Calu3 (cell line): ENCODE measurements around the gene BCORL1. TPM values are rescaled to one million over a fixed set of nuclear protein-coding genes. Genes with fewer than 3 reads are reported as not detected.

ENCODE experiments used
- BruUV-seq: library from RNA; stranded (reverse); fragments of 400-500 nt; replicated peaks from 2 replicates; lab custom pipeline; 2021; lab: Mats Ljungman, UMichigan
- CTCF ChIA-PET: fragments of 300-600 bp; sonication (Branson Sonifier 250); formaldehyde crosslinking; loops from one replicate; lab custom pipeline; 2022; ENCODE audit warnings: antibody characterized with exemption; lab: Charles Lee
- DNase-seq: peaks from one replicate; pipeline ENCODE4 v3.0.0; 2022
- H3K27ac Mint-ChIP-seq: one replicate; pipeline ENCODE4 v1.8.0; 2022; ENCODE audit warnings: mixed read lengths; ENCODE audit not compliant: unreplicated experiment
- H3K27me3 Mint-ChIP-seq: one replicate; pipeline ENCODE4 v1.8.0; 2022; ENCODE audit warnings: mixed read lengths; ENCODE audit not compliant: unreplicated experiment
- H3K36me3 Mint-ChIP-seq: one replicate; pipeline ENCODE4 v1.8.0; 2022; ENCODE audit warnings: mild to moderate bottlenecking, moderate library complexity, mixed read lengths; ENCODE audit not compliant: insufficient read depth, unreplicated experiment
- H3K4me1 Mint-ChIP-seq: one replicate; pipeline ENCODE4 v1.8.0; 2022; ENCODE audit warnings: mild to moderate bottlenecking, low read depth, mixed read lengths; ENCODE audit not compliant: unreplicated experiment
- H3K4me3 Mint-ChIP-seq: one replicate; pipeline ENCODE4 v1.8.0; 2022; ENCODE audit warnings: mild to moderate bottlenecking, low read depth, moderate library complexity, mixed read lengths; ENCODE audit not compliant: unreplicated experiment
- H3K9me3 Mint-ChIP-seq: one replicate; pipeline ENCODE4 v1.8.0; 2022; ENCODE audit warnings: low read depth, mixed read lengths; ENCODE audit not compliant: unreplicated experiment
- CTCF ChIP-seq: fragments of 200-600 bp; IDR thresholded peaks from one replicate; pipeline ENCODE4 v1.8.0; 2022; ENCODE audit warnings: antibody characterized with exemption; ENCODE audit not compliant: unreplicated experiment
- intact Hi-C: fragments of 100-400 bp; cut with micrococcal nuclease; formaldehyde crosslinking; loops from one replicate; pipeline ENCODE4 v1.10.0; 2022; ENCODE audit not compliant: unreplicated experiment
- total RNA-seq: library from RNA; stranded (reverse); gene quantifications from 2 replicates; pipeline ENCODE4 v1.2.3, GENCODE V29; 2022

Gene BCORL1
- total RNA-seq, 1 experiment from 2014 or later = 6.7 TPM

- Mint-ChIP-seq H3K4me1 (no peaks in the 10 kb centered on the region), H3K9me3 (no peaks in the 10 kb centered on the region), H3K27ac (no peak overlapping the region), H3K36me3 (peaks cover 10% of the 10 kb centered on the region), H3K4me3 (no peak overlapping the region), H3K27me3 (no peaks in the 10 kb centered on the region)
- no TSS peak for BruUV-seq
- no peak for DNase-seq
- intact Hi-C loops = no loop called here
- no peak for TF ChIP-seq CTCF
- CTCF ChIA-PET = no interaction called here
These were observed 72.7 kb downstream of the BCORL1 start for GRCh38 chrX:130055103-130055502.

GRCh38 chrX:130055899-130056298 is 73.5 kb downstream of the BCORL1 start:
- peaks cover 15% of the 10 kb centered on the region for H3K36me3 Mint-ChIP-seq
- no peak for TF ChIP-seq CTCF
- H3K9me3 Mint-ChIP-seq = no peaks in the 10 kb centered on the region
- no peak overlapping the region for H3K4me3 Mint-ChIP-seq
- DNase-seq = no peak
- CTCF ChIA-PET = no interaction called here
- intact Hi-C loops = no loop called here
- no TSS peak for BruUV-seq
- no peaks in the 10 kb centered on the region for H3K4me1 Mint-ChIP-seq
- no peaks in the 10 kb centered on the region for H3K27me3 Mint-ChIP-seq
- H3K27ac Mint-ChIP-seq = no peak overlapping the region

- no peak for DNase-seq
- H3K9me3 Mint-ChIP-seq = no peaks in the 10 kb centered on the region
- no peak overlapping the region for H3K4me3 Mint-ChIP-seq
- TF ChIP-seq CTCF = no peak
- no peaks in the 10 kb centered on the region for H3K4me1 Mint-ChIP-seq
- intact Hi-C loops = no loop called here
- H3K27me3 Mint-ChIP-seq = no peaks in the 10 kb centered on the region
- CTCF ChIA-PET = no interaction called here
- no TSS peak for BruUV-seq
- no peak overlapping the region for H3K27ac Mint-ChIP-seq
- peaks cover 10% of the 10 kb centered on the region for H3K36me3 Mint-ChIP-seq
These were observed 74.8 kb downstream of the BCORL1 start for GRCh38 chrX:130057209-130057608.

GRCh38 chrX:130058652-130059051 is 76.2 kb downstream of the BCORL1 start:
- no peak for TF ChIP-seq CTCF
- no TSS peak for BruUV-seq
- Mint-ChIP-seq H3K4me1 (no peaks in the 10 kb centered on the region), H3K27ac (no peak overlapping the region), H3K36me3 (peaks cover 10% of the 10 kb centered on the region), H3K27me3 (no peaks in the 10 kb centered on the region), H3K9me3 (no peaks in the 10 kb centered on the region), H3K4me3 (no peak overlapping the region)
- no peak for DNase-seq
- intact Hi-C loops = loop anchor here (2.0 kb wide), 1 partner anchor 134 kb away; no protein-coding TSS in a partner anchor
- CTCF ChIA-PET = no interaction called here
